IPS-NIHi11 (cell line): Measurements from ENCODE around the gene VCX2.
"Not testable (repeated sequence)": the region's sequence is repeated elsewhere in the genome, so short reads cannot be mapped to it uniquely, and the experiment has no call there.

Source experiments
- DNase-seq: peaks from one replicate; pipeline ENCODE4 v3.0.0; 2012; ENCODE audit warnings: mixed read lengths, low spot score

The VCX2 gene

GRCh38 chrX:8171169-8171568 lies at the start of gene VCX2:
VCX2 (minus strand) TSS chrX:8171267; CDS start chrX:8170643, 624 bp downstream.
- DNase-seq, result not testable (repeated sequence)

GRCh38 chrX:8204943-8205342 lies 33.9 kb upstream of the VCX2 start:
- DNase-seq, result no peak

- no peak for DNase-seq
Measured at GRCh38 chrX:8204169-8204935, 33.3 kb upstream of the VCX2 start.

GRCh38 chrX:8201896-8202331 lies 30.8 kb upstream of the VCX2 start:
- no peak for DNase-seq

GRCh38 chrX:8196776-8197175 lies 25.7 kb upstream of the VCX2 start:
- DNase-seq, result no peak

GRCh38 chrX:8194216-8194615 lies 23.1 kb upstream of the VCX2 start:
- DNase-seq, result no peak

- DNase-seq, result no peak
Measured at GRCh38 chrX:8192276-8192675, 21.2 kb upstream of the VCX2 start.

GRCh38 chrX:8191022-8191421 lies 20.0 kb upstream of the VCX2 start:
- no peak for DNase-seq

- DNase-seq, result no peak
Measured at GRCh38 chrX:8190341-8190830, 19.3 kb upstream of the VCX2 start.

GRCh38 chrX:8189096-8189830 lies 18.2 kb upstream of the VCX2 start:
- DNase-seq, result no peak

- DNase-seq, result no peak
Measured at GRCh38 chrX:8183346-8183745, 12.3 kb upstream of the VCX2 start.

- DNase-seq, result peak; percentile 10
Measured at GRCh38 chrX:8179656-8180055, 8.6 kb upstream of the VCX2 start.

- DNase-seq, result not testable (repeated sequence)
Measured at GRCh38 chrX:8154011-8154410, 17.1 kb downstream of the VCX2 start.

- no peak for DNase-seq
Measured at GRCh38 chrX:8147226-8147625, 23.8 kb downstream of the VCX2 start.

- no peak for DNase-seq
Measured at GRCh38 chrX:8144925-8145324, 26.1 kb downstream of the VCX2 start.

- DNase-seq, result no peak
Measured at GRCh38 chrX:8141896-8142295, 29.2 kb downstream of the VCX2 start.

- DNase-seq, result no peak
Measured at GRCh38 chrX:8140986-8141744, 29.9 kb downstream of the VCX2 start.

- no peak for DNase-seq
Measured at GRCh38 chrX:8139716-8140115, 31.4 kb downstream of the VCX2 start.

GRCh38 chrX:8138252-8138651 lies 32.8 kb downstream of the VCX2 start:
- no peak for DNase-seq

- no peak for DNase-seq
Measured at GRCh38 chrX:8126648-8127047, 44.4 kb downstream of the VCX2 start.

- DNase-seq, result no peak
Measured at GRCh38 chrX:8126092-8126491, 45.0 kb downstream of the VCX2 start.

- DNase-seq, result no peak
Measured at GRCh38 chrX:8125566-8125965, 45.5 kb downstream of the VCX2 start.

- DNase-seq, result no peak
Measured at GRCh38 chrX:8122538-8122937, 48.5 kb downstream of the VCX2 start.
